Hepatocyte (in vitro differentiated cells): ENCODE data around the gene ACSS1. TPM values are rescaled to one million over a fixed set of nuclear protein-coding genes. Genes with fewer than 3 reads are reported as not detected.

Source experiments
- DNase-seq: peaks from one replicate; pipeline ENCODE4 v3.0.0-alpha.2; 2016; ENCODE audit warnings: low spot score
- H2AFZ ChIP-seq: fragments of 200-600 bp; sonication (generic); 2 replicates; pipeline ENCODE4 v1.6.0; 2016; ENCODE audit warnings: antibody characterized with exemption, mild to moderate bottlenecking
- H3K27ac ChIP-seq: fragments of 200-600 bp; sonication (generic); 2 replicates; pipeline ENCODE4 v1.5.1; 2016; ENCODE audit warnings: mild to moderate bottlenecking
- H3K27me3 ChIP-seq: fragments of 200-600 bp; sonication (generic); 2 replicates; pipeline ENCODE4 v1.6.1; 2016
- H3K36me3 ChIP-seq: fragments of 200-600 bp; sonication (generic); replicated peaks from 2 replicates; pipeline ENCODE4 v1.5.1; 2016; ENCODE audit warnings: low read depth; ENCODE audit not compliant: insufficient read depth
- H3K4me1 ChIP-seq: fragments of 200-600 bp; sonication (generic); 2 replicates; pipeline ENCODE4 v1.5.1; 2016; ENCODE audit warnings: mild to moderate bottlenecking, moderate library complexity; ENCODE audit not compliant: insufficient read depth
- H3K4me2 ChIP-seq: fragments of 200-600 bp; sonication (generic); 2 replicates; pipeline ENCODE4 v1.6.0; 2016
- H3K4me3 ChIP-seq: fragments of 200-600 bp; sonication (generic); 2 replicates; pipeline ENCODE4 v1.5.1; 2016; ENCODE audit warnings: mild to moderate bottlenecking
- H3K79me2 ChIP-seq: fragments of 200-600 bp; sonication (generic); 2 replicates; pipeline ENCODE4 v1.6.0; 2017; ENCODE audit warnings: mild to moderate bottlenecking
- H3K9me2 ChIP-seq: fragments of 200-600 bp; sonication (generic); replicated peaks from 2 replicates; pipeline ENCODE4 v1.6.0; 2017; ENCODE audit warnings: mild to moderate bottlenecking; ENCODE audit not compliant: insufficient read depth
- H3K9me3 ChIP-seq: fragments of 200-600 bp; sonication (generic); 2 replicates; pipeline ENCODE4 v1.5.1; 2016; ENCODE audit warnings: low read depth, mild to moderate bottlenecking
- H4K20me1 ChIP-seq: fragments of 200-600 bp; sonication (generic); 2 replicates; pipeline ENCODE4 v1.6.0; 2016; ENCODE audit warnings: mild to moderate bottlenecking; ENCODE audit not compliant: insufficient read depth, poor library complexity, severe bottlenecking
- EZH2 ChIP-seq: fragments of 200-600 bp; sonication (generic); IDR thresholded peaks from 2 replicates; pipeline ENCODE4 v1.6.1; 2016; ENCODE audit warnings: antibody characterized with exemption, mild to moderate bottlenecking, borderline replicate concordance
- EZH2phosphoT487 ChIP-seq: fragments of 200-600 bp; sonication (generic); IDR thresholded peaks from one replicate; pipeline ENCODE4 v1.6.1; 2018; ENCODE audit warnings: antibody characterized with exemption, mild to moderate bottlenecking, low read depth, moderate library complexity; ENCODE audit not compliant: unreplicated experiment, severe bottlenecking
- WGBS: methylation state at CpG from one replicate; pipeline ENCODE4 v1.1.6; 2016; ENCODE audit warnings: low lambda C conversion rate; ENCODE audit errors: missing lambda C conversion rate; 5-methylcytosine and 5-hydroxymethylcytosine counted together
- polyA plus RNA-seq: library from polyadenylated mRNA; unstranded; fragments of >200 nt; fragmentation: Nextera tagmentation; extraction: Ambion mirVana; gene quantifications from 2 replicates; pipeline ENCODE4 v1.2.1, GENCODE V29; 2016
- total RNA-seq: library from RNA; depleted of rRNA; stranded (reverse); fragments of >200 nt; gene quantifications from 2 replicates; pipeline ENCODE4 v1.2.3, GENCODE V29; 2014
- TF ChIP-seq, protein P1 (sequence below): fragments of 200-600 bp; sonication (generic); IDR thresholded peaks from 2 replicates; pipeline ENCODE4 v1.5.1; 2016; ENCODE audit warnings: antibody characterized with exemption, mild to moderate bottlenecking; ENCODE audit not compliant: poor library complexity

The ACSS1 gene
- total and polyA plus RNA-seq, 2 experiments from 2014 or later, result 20.5 to 37.7 TPM

GRCh38 chr20:25048519-25048952 is 9.4 kb downstream of the ACSS1 start:
- TF ChIP-seq, protein P1, sequence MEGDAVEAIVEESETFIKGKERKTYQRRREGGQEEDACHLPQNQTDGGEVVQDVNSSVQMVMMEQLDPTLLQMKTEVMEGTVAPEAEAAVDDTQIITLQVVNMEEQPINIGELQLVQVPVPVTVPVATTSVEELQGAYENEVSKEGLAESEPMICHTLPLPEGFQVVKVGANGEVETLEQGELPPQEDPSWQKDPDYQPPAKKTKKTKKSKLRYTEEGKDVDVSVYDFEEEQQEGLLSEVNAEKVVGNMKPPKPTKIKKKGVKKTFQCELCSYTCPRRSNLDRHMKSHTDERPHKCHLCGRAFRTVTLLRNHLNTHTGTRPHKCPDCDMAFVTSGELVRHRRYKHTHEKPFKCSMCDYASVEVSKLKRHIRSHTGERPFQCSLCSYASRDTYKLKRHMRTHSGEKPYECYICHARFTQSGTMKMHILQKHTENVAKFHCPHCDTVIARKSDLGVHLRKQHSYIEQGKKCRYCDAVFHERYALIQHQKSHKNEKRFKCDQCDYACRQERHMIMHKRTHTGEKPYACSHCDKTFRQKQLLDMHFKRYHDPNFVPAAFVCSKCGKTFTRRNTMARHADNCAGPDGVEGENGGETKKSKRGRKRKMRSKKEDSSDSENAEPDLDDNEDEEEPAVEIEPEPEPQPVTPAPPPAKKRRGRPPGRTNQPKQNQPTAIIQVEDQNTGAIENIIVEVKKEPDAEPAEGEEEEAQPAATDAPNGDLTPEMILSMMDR, result no peak
- TF ChIP-seq EZH2phosphoT487, result no peak
- TF ChIP-seq EZH2, result no peak
- Histone ChIP-seq H3K79me2 (peaks cover 42% of the 10 kb centered on the region), H3K4me2 (no peak overlapping the region), H3K27ac (no peak overlapping the region), H3K4me3 (no peak overlapping the region), H4K20me1 (peaks cover 37% of the 10 kb centered on the region), H3K27me3 (no peaks in the 10 kb centered on the region), H3K4me1 (peaks cover 13% of the 10 kb centered on the region), H2AFZ (no peak overlapping the region), H3K9me2 (no peaks in the 10 kb centered on the region), H3K36me3 (no peaks in the 10 kb centered on the region), H3K9me3 (no peaks in the 10 kb centered on the region)
- WGBS, result 72% methylated on average over 8 of the region's 8 CpGs
- no peak for DNase-seq

DNA sequence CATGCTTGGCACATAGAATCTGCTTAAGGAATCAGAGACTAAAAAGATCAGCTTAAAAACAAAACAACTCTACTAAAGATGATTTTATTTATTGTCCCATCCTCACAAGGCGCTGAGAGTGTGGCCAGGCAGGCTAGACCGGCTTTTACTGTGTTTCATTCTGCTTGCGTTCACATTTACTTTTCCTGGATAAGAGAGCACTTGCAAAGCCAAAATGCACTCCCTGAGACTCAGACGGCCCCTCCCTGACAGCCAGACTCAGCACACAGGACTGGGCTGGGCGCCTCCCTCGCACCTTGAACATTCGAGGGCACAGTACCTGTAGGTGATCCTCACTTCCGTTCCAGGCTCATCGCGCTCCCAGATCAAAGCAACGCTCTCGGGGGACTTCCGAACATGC is 10.2 kb downstream of the ACSS1 start:
- peaks cover 38% of the 10 kb centered on the region for H3K79me2 ChIP-seq
- no peaks in the 10 kb centered on the region for H3K9me3 ChIP-seq
- TF ChIP-seq EZH2 (no peak), EZH2phosphoT487 (no peak)
- TF ChIP-seq, protein P1, result no peak
- H3K4me1 ChIP-seq, result peaks cover 6% of the 10 kb centered on the region
- no peaks in the 10 kb centered on the region for H3K9me2 ChIP-seq
- no peak for DNase-seq
- no peaks in the 10 kb centered on the region for H3K27me3 ChIP-seq
- no peak overlapping the region for H3K4me3 ChIP-seq
- WGBS, result 89% methylated on average over 13 of the region's 13 CpGs
- no peak overlapping the region for H2AFZ ChIP-seq
- no peak overlapping the region for H3K4me2 ChIP-seq
- no peaks in the 10 kb centered on the region for H3K36me3 ChIP-seq
- H4K20me1 ChIP-seq, result peaks cover 35% of the 10 kb centered on the region
- no peak overlapping the region for H3K27ac ChIP-seq

DNA sequence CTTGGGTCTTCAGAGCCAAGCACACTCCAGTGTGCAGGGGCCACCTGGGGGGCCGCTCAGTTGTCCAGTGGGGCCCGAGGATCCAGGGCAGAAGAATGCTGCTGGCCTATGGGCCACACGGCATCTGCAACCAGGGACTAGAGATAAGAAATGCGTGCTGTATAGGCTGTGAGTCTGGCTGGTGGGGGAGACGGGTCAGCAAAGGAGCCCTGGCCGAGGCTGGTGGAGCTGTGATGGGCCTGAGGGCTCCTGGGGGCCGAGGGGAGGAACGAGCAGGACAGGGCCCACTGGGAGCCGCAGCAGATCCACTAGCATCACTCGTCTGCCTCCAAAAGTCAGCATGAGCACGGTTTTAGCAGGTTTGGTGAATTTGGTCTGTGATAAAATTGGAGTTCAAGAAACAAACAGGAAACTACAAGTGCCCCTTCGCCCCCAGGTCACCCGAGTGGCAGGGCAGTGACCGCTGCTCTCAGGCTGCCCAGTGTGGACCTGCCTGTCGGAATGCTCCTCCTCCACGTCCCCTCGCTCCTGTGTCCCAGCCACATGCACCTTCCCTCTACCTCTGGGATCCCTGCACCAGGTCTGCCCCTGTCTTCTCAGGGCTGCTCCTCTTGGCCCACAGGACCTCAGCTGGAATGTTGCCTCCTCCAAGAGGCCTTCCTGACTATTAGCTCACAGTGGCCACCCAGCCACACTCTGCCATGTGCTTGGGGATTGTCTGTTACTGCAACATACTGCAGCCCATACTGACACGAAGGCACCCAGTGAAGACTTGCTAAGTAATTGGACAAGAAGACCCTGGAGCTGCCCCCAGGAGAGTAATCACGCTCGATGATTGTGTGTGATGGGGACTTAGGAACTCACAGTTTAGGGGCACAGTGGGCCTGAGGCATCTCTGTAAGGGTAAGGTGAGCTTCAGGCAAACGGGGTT is 10.9 kb downstream of the ACSS1 start:
- 84% methylated on average over 21 of the region's 21 CpGs for WGBS
- Histone ChIP-seq H3K36me3 (no peaks in the 10 kb centered on the region), H3K9me2 (no peaks in the 10 kb centered on the region), H3K4me1 (no peaks in the 10 kb centered on the region), H3K27me3 (no peaks in the 10 kb centered on the region), H4K20me1 (peaks cover 33% of the 10 kb centered on the region), H2AFZ (no peak overlapping the region), H3K9me3 (no peaks in the 10 kb centered on the region), H3K79me2 (peaks cover 31% of the 10 kb centered on the region), H3K4me3 (no peak overlapping the region), H3K27ac (no peak overlapping the region), H3K4me2 (no peak overlapping the region)
- TF ChIP-seq EZH2phosphoT487 (no peak), EZH2 (no peak)
- TF ChIP-seq, protein P1, result no peak
- no peak for DNase-seq
